ENCODE measurements around the gene C14orf180. TPM values are rescaled to one million over a fixed set of nuclear protein-coding genes. Genes with fewer than 3 reads are reported as not detected.

Gene C14orf180
- polyA plus RNA-seq, 2 of the 4 experiments (the other 2 are of a cell fraction), result not detected

DNA sequence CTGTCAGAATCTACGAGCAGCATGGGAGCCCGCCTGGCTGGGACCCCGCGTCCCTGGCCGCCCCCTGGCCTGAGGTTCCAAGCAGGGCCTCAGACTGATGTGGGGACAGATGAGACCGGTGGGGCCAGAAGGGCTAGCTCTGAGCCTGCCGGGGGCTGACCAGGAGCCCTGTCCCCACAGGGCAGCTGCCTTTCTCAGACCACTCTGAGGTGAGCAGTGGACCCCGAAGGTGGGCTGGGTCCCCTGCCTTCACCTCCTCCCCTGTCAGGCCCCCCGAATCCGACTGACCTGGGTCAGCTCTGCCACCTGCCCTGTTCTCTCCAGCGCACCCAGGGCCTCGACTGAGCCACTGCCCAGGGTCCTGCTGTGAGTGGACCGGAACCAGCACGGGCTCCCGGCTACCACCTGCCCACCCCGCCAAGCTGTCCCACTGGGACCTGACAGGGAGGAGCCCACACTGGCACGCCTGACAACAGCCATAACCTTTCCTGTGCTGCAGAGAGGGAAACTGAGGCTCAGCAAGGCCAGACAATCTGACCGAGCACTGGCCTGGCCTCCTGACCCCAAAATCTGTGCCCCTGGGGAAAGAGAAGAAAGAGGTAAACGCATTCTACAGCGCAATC lies 54.7 kb downstream of the C14orf180 start:
- peaks cover 5% of the 10 kb centered on the region; the same call in 2 of the 3 replicates for H3K9me3 ChIP-seq
- TF ChIP-seq RNF2 (IDR thresholded peaks at IDR 0.05; ENCODE audit: borderline replicate concordance, low read depth) (no peak), ZC3H11A (IDR thresholded peaks at IDR 0.05) (no peak), MAFK (IDR thresholded peaks at IDR 0.05; ENCODE audit: partially characterized antibody) (no peak)
- ATAC-seq (no peak), FAIRE-seq (no peak), DNase-seq (ENCODE audit: low read depth in 1 of 2, low spot score in 1 of 2) (no peak)
- 53% methylated on average over 5 of the region's 20 CpGs for WGBS (ENCODE audit: missing lambda C conversion rate)
- no peak overlapping the region for H3K27ac ChIP-seq
- no peak overlapping the region for H3K4me3 ChIP-seq
- ChIA-PET CTCF (interaction anchor here (1.1 to 1.6 kb wide), 2 partner anchors 70 to 557 kb away, joined by 3 to 6 read pairs; no protein-coding TSS in a partner anchor), POLR2A (no interaction called here)
- 0 out of 3 replicates have a peak, but pooled peaks cover 8% of the 10 kb centered on the region for H3K4me1 ChIP-seq
- H3K4me2 ChIP-seq, result no peak overlapping the region

DNA sequence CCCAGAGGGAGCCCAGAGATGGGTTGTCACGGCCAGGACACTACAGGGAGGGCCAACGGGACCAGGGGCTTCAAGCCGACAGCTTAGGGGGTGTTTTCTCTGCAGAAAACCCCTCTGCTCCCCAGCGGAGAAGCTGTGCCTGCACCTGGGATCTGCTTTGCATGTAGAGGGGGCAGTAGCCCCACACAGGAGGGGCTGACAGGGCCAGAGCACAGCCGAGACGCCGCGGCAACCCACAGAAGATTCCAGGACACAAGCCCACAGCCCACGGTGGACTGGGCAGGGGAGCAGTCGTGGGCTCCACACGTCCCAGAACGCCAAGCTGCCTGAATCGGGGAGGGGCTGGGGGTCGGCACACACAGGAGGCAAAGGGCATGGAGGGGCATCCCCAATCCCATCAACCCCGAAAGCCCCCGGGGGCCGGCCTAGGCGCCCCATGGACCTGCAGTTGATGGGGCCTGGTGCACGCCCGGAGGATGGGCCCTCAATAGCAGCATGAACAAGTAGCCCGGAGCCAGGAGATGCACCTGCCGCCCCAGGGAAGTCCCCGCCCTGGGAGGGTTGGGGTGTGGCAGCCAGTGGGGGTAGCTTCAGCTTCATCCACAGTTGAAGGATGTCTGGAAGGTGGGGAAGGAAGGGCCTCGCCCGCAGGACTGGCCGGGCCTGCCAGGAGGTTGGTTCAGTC lies 55.5 kb downstream of the C14orf180 start:
- 43% methylated on average over 18 of the region's 26 CpGs for WGBS (ENCODE audit: missing lambda C conversion rate)
- no peak for DNase-seq (ENCODE audit: low read depth in 1 of 2, low spot score in 1 of 2)
- no peak overlapping the region for H3K4me2 ChIP-seq
- no peak for ATAC-seq
- TF ChIP-seq CHD2 (IDR thresholded peaks at IDR 0.05; ENCODE audit: low read length, partially characterized antibody), result no peak
- TF ChIP-seq KDM1A (IDR thresholded peaks at IDR 0.05; ENCODE audit: low read depth), result no peak
- TF ChIP-seq MAZ (IDR thresholded peaks at IDR 0.05; ENCODE audit: borderline replicate concordance, low read depth, low read length), result no peak
- TF ChIP-seq SMC3 (IDR thresholded peaks at IDR 0.05), result no peak
- no peak for TF ChIP-seq TP53 (CRISPR knock-in tag; IDR thresholded peaks at IDR 0.05)
- TF ChIP-seq RNF2 (IDR thresholded peaks at IDR 0.05; ENCODE audit: borderline replicate concordance, low read depth), result no peak
- no peak for TF ChIP-seq ZSCAN20 (CRISPR knock-in tag; IDR thresholded peaks at IDR 0.05)
- no peak for TF ChIP-seq POLR2AphosphoS2 (conservative IDR thresholded peaks at IDR 0.05; ENCODE audit: low read length)
- TF ChIP-seq NFE2L2 (conservative IDR thresholded peaks at IDR 0.05; ENCODE audit: low read length), result no peak
- TF ChIP-seq EHMT2 (IDR thresholded peaks at IDR 0.05; ENCODE audit: low read depth), result no peak
- no peak for TF ChIP-seq KDM5A (IDR thresholded peaks at IDR 0.05)
- TF ChIP-seq FOXS1 (CRISPR knock-in tag; IDR thresholded peaks at IDR 0.05), result no peak
- TF ChIP-seq RFX5 (IDR thresholded peaks at IDR 0.05), result no peak
- TF ChIP-seq CEBPB (IDR thresholded peaks at IDR 0.05), result no peak
- FAIRE-seq, result no peak
- CTCF ChIA-PET, result interaction anchor here (0.6 to 1.8 kb wide), 3 partner anchors 46 to 655 kb away, joined by 3 to 5 read pairs (median 3); no protein-coding TSS in a partner anchor
- no peak overlapping the region for H3K4me3 ChIP-seq
- H3K4me1 ChIP-seq, result peaks cover 8% of the 10 kb centered on the region; the same call in 1 of the 3 replicates
- H3K9me3 ChIP-seq, result no peaks in the 10 kb centered on the region
- POLR2A ChIA-PET, result no interaction called here
- no peak overlapping the region for H3K27ac ChIP-seq

DNA sequence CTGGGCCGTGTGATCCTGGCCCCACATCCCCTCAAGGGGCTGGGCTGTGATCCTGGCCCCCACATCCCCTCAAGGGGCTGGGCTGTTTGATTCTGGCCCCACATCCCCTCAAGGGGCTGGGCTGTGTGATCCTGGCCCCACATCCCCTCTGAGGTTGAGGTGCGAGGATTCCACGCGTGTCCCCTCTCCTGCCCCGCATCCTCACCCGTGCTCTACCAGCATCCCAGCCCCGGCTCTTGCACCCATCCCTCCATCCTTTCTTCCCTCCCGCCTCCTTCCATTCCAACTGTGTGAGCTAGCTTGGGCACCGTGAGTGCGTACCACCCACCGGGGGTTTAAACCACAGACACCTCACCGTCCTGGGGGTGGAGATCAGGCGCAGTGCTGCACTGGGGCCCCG lies 56.2 kb downstream of the C14orf180 start:
- Histone ChIP-seq H3K4me3 (no peak overlapping the region), H3K9me3 (no peaks in the 10 kb centered on the region), H3K4me1 (peaks cover 11% of the 10 kb centered on the region; the same call in 1 of the 3 replicates), H3K4me2 (no peak overlapping the region), H3K27ac (no peak overlapping the region)
- no peak for DNase-seq (ENCODE audit: low read depth in 1 of 2, low spot score in 1 of 2)
- POLR2A ChIA-PET, result no interaction called here
- WGBS (ENCODE audit: missing lambda C conversion rate), result 59% methylated on average over 14 of the region's 14 CpGs
- CTCF ChIA-PET, result interaction anchor here (1.0 to 1.8 kb wide), 2 partner anchors 46 to 541 kb away, joined by 3 to 5 read pairs; no protein-coding TSS in a partner anchor
- no peak for ATAC-seq
- TF ChIP-seq HOXB13 (CRISPR knock-in tag; IDR thresholded peaks at IDR 0.05; ENCODE audit: low read depth) (no peak), FOSL2 (IDR thresholded peaks at IDR 0.05) (no peak), FOSL2 (CRISPR knock-in tag; IDR thresholded peaks at IDR 0.05) (no peak), EHMT2 (IDR thresholded peaks at IDR 0.05; ENCODE audit: low read depth) (no peak)
- TF ChIP-seq, protein P1, sequence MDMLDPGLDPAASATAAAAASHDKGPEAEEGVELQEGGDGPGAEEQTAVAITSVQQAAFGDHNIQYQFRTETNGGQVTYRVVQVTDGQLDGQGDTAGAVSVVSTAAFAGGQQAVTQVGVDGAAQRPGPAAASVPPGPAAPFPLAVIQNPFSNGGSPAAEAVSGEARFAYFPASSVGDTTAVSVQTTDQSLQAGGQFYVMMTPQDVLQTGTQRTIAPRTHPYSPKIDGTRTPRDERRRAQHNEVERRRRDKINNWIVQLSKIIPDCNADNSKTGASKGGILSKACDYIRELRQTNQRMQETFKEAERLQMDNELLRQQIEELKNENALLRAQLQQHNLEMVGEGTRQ (IDR thresholded peaks at IDR 0.05), result no peak
- TF ChIP-seq, protein P2, sequence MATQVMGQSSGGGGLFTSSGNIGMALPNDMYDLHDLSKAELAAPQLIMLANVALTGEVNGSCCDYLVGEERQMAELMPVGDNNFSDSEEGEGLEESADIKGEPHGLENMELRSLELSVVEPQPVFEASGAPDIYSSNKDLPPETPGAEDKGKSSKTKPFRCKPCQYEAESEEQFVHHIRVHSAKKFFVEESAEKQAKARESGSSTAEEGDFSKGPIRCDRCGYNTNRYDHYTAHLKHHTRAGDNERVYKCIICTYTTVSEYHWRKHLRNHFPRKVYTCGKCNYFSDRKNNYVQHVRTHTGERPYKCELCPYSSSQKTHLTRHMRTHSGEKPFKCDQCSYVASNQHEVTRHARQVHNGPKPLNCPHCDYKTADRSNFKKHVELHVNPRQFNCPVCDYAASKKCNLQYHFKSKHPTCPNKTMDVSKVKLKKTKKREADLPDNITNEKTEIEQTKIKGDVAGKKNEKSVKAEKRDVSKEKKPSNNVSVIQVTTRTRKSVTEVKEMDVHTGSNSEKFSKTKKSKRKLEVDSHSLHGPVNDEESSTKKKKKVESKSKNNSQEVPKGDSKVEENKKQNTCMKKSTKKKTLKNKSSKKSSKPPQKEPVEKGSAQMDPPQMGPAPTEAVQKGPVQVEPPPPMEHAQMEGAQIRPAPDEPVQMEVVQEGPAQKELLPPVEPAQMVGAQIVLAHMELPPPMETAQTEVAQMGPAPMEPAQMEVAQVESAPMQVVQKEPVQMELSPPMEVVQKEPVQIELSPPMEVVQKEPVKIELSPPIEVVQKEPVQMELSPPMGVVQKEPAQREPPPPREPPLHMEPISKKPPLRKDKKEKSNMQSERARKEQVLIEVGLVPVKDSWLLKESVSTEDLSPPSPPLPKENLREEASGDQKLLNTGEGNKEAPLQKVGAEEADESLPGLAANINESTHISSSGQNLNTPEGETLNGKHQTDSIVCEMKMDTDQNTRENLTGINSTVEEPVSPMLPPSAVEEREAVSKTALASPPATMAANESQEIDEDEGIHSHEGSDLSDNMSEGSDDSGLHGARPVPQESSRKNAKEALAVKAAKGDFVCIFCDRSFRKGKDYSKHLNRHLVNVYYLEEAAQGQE (IDR thresholded peaks at IDR 0.05), result no peak
- no peak for FAIRE-seq
